Subcutaneous abdominal adipose tissue (tissue), 5 donors: ENCODE data around the gene LRRC59.

Experiments
- H3K27ac ChIP-seq: one replicate; pipeline ENCODE4 v1.7.0; 2013; ENCODE audit warnings: low read depth, mild to moderate bottlenecking, inconsistent platforms, low read length, moderate library complexity
- H3K27me3 ChIP-seq, 5 donors: one replicate each; pipeline ENCODE4 v1.7.0; 2013; ENCODE audit warnings: low read length in 5 of 5, inconsistent platforms in 1 of 5; ENCODE audit not compliant: control insufficient read depth in 5 of 5, insufficient read depth in 4 of 5
- H3K36me3 ChIP-seq, 5 donors: one replicate each; pipeline ENCODE4 v1.7.0; 2013; ENCODE audit warnings: low read length in 5 of 5; ENCODE audit not compliant: control insufficient read depth in 5 of 5, insufficient read depth in 5 of 5
- H3K4me1 ChIP-seq, 5 donors: one replicate each; pipeline ENCODE4 v1.7.0; 2013; ENCODE audit warnings: low read length in 5 of 5, mild to moderate bottlenecking in 3 of 5, moderate library complexity in 1 of 5; ENCODE audit not compliant: control insufficient read depth in 5 of 5, insufficient read depth in 5 of 5
- H3K4me3 ChIP-seq, 5 donors: one replicate each; pipeline ENCODE4 v1.7.0; 2013; ENCODE audit warnings: low read length in 5 of 5, low read depth in 1 of 5
- H3K9ac ChIP-seq, 5 donors: one replicate each; pipeline ENCODE4 v1.7.0; 2013; ENCODE audit warnings: low read length in 5 of 5, mild to moderate bottlenecking in 4 of 5, moderate library complexity in 3 of 5
- H3K9me3 ChIP-seq, 5 donors: one replicate each; pipeline ENCODE4 v1.7.0; 2013; ENCODE audit warnings: low read length in 5 of 5; ENCODE audit not compliant: control insufficient read depth in 5 of 5
- donor health status: healthy.
- donor health status: healthy.
- donor health status: healthy.
- donor health status: healthy.
- donor health status: healthy.

The LRRC59 gene

DNA sequence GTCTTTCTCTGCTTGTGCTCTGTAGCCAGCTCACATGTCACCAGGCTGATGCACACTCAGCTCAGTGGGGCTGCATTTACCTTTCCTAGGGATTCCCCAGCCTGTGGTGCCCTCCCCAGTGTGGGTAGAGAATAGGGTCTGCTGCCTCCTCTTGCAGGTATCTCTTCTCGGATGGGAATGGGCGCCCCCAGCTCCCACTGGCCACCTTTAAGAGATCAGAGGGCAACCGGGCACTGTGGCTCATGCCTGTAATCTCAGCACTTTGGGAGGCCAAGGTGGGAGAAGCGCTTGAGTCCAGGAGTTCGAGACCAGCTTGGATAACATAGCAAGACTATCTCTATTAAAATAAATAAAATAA, 48.1 kb downstream of the LRRC59 start:
- H3K27ac ChIP-seq = no peak overlapping the region
- no peaks in the 10 kb centered on the region for H3K9me3 ChIP-seq
- peaks cover 0 to 16% (median 13%) of the 10 kb centered on the region in 5 donors for H3K36me3 ChIP-seq
- H3K27me3 ChIP-seq = no peaks in the 10 kb centered on the region
- peaks cover 0 to 37% (median 27%) of the 10 kb centered on the region in 5 donors for H3K4me1 ChIP-seq
- no peak overlapping the region for H3K9ac ChIP-seq
- no peak overlapping the region for H3K4me3 ChIP-seq

DNA sequence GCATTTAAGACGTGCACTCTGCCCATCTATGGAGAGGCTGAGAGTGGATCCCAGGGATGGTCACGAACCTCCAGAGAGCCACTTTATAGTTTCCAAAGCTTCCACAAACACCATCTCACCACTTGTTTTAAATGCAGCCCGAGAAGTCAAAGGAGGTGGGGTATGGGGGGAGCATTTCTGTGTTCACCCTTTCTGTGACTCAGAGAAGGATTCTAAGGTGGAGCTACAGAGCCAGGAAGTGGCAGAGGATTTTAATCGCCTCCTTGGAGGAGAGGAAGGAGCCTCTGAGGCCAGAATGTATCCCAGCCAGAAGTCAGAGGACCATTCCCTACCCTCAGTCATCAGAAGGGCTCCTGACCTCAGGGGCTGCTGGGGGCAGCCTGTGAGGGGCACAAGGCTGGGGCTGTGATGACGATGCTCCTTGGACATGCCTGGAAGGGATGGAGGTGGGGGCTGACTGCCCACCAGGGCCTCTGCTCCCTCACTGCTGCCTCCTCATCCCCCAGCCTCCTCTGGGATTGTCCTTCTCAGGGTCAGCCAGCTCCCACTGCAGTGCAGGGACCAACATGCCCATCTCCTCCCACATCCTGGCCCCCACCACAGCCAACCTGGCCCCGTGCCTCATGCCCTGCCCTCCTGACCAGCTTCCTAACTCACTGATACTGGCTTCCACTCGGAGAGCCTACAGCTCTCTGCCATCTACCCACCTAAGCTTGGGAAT, 48.6 kb downstream of the LRRC59 start:
- H3K4me3 ChIP-seq = no peak overlapping the region
- peaks cover 0 to 37% (median 27%) of the 10 kb centered on the region in 5 donors for H3K4me1 ChIP-seq
- peak overlapping the region in 1 of 5 donors; percentile 15 for H3K9ac ChIP-seq
- no peaks in the 10 kb centered on the region for H3K9me3 ChIP-seq
- H3K27me3 ChIP-seq = no peaks in the 10 kb centered on the region
- no peak overlapping the region for H3K27ac ChIP-seq
- H3K36me3 ChIP-seq = peaks cover 0 to 10% (median 8%) of the 10 kb centered on the region in 5 donors

DNA sequence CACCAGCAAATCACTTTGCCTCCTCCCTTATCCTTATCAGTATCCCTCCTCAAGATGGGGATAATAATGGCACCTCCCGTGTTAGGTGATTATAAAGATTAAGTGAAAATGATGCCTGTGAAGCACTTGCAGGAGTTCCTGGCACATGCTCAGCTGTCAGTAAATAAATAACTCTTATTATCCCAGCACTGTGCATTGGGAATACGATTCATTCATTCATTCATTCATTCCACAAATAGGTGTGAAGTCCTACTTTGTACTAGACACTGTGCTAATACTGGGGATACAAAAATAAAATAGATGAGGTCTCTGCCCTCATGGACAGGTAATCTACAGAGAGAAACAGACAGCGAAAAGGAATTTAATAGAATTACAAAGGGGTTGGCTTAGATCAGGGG, 49.4 kb downstream of the LRRC59 start:
- Histone ChIP-seq H3K4me1 (peaks cover 0 to 37% (median 27%) of the 10 kb centered on the region in 5 donors), H3K4me3 (no peak overlapping the region), H3K36me3 (peaks cover 0 to 5% (median 4%) of the 10 kb centered on the region in 5 donors), H3K9ac (peak overlapping the region in 1 of 5 donors; percentile 35), H3K9me3 (no peaks in the 10 kb centered on the region), H3K27ac (no peak overlapping the region), H3K27me3 (no peaks in the 10 kb centered on the region)

DNA sequence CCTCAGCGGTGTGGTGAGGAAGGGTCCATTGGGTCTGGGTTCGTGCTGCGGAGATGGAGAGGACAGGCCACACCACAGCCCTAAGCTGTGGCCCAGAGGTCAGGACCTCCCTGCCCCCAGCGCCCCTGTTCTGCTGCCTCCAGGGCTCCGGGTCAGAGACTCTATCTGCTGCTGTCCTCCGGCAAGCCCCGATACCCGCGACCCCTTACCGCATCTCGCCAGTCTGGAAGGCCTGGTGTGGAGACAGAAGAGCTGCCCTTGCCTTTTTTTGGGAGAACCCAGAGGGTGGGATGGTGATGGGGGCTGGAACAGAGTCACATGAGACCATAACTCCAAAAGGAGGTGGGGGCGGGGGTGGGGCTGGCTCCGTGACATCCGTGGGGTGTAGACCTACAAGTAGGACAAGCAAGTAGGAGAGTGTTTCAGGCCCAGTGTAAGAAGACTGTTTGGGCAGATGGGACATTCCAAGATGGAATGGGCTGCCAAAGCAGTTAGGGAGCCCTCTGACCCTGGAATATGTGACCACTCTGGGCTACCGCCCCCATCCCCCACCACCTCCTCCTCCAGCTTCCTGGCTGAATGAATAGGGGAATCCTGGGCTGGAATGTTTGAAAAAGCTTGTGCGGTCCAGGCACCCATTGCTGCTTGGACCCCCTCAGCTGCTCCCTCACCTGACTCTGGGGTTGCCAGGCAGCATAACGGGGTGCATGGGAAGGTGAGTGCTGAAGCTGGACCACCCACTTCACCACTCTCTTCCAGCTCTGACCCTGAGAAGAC, 50.0 kb downstream of the LRRC59 start:
- peak overlapping the region; percentile 77 to 86 (median 83) for H3K4me3 ChIP-seq
- peak overlapping the region; percentile 29 to 81 (median 76) for H3K9ac ChIP-seq
- no peaks in the 10 kb centered on the region for H3K27me3 ChIP-seq
- H3K36me3 ChIP-seq = peaks cover 0 to 5% (median 1%) of the 10 kb centered on the region in 5 donors
- H3K27ac ChIP-seq = peak overlapping the region; percentile 10
- peaks cover 0 to 36% (median 25%) of the 10 kb centered on the region in 5 donors for H3K4me1 ChIP-seq
- no peaks in the 10 kb centered on the region for H3K9me3 ChIP-seq

DNA sequence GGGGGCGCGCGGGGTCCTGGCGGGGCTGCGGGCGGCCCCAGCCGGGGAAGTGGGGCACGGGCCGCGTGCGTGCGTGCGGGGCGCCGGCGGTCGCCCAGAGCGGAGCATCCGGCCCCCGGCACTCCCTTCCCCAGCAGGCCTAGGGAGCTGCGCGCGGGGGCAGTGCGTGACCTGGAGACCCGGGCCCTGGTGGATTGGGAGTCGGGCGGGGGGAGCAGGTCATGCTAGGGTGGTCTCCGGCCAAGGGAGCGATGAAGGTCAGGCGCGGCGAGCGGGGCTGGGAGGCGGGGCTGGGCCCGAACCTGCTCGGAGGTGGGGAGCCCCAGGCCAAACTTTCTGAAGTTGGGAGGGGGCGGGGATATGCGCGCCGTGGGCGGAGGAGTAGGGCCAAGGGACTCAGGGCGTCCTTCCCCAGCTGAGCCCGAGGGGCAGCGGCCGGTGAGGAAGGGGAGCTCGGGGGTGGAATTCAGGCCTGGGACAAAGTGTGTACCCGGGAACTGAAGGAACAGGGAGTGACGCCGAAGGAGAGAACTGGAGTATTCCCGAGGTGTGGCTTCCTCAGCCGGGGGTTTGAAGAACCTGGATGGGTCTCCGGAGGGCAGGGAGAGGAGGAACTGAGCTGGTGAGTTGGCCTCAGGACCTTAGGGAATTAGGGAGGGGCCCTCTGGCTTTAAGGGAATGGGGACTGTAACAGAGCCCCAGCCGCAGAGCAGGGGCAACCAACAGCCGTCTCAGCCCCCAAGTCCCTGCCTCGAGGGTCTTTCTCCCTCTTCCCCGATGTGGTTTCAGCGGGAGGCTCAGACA, 50.8 kb downstream of the LRRC59 start:
- H3K36me3 ChIP-seq = no peaks in the 10 kb centered on the region
- peak overlapping the region; percentile 77 to 86 (median 83) for H3K4me3 ChIP-seq
- H3K9ac ChIP-seq = peak overlapping the region; percentile 29 to 81 (median 76)
- H3K4me1 ChIP-seq = peaks cover 0 to 32% (median 21%) of the 10 kb centered on the region in 5 donors
- H3K9me3 ChIP-seq = no peaks in the 10 kb centered on the region
- no peaks in the 10 kb centered on the region for H3K27me3 ChIP-seq
- peak overlapping the region; percentile 10 for H3K27ac ChIP-seq

DNA sequence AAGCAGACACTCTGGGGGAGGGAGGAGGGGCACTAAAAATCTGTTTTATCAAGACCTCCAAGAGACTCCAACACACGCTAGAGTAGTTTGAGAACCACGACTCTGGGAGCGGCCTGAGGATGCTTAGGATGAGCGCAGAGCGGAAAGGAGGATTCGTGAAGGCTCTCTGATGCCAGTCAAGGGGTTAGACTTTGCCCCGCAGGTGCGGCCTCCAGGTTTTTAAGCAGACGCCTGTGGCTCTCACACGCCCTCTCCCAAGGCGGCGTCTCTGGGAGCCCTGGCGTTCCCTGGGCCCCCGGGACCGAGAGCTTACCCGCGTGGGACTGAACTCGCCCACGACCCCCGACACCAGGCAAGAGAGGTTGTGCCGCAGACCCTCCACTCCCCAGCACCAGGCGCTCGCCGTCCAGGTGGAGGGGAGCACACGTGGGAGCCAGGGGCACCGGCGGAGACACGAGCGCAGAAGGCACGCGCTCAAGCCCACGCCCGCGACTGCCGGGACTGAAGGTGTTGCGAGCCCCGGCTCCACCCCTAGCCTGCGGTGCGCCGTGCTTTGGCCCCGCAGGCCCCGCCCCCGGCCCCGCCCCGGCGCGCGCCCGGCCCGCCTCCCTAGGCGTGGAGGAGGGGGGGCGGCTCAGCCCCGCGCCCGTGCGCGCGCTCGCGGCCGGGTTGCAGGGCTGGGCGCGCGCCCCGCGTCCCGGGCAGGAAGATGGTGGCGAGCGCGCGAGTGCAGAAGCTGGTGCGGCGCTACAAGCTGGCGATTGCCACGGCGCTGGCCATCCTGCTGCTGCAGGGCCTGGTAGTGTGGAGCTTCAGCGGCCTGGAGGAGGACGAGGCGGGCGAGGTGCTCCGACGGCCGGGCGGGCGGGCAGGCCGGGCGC, 51.7 kb downstream of the LRRC59 start, which contains the start of gene XYLT2:
XYLT2 (plus strand) TSS at position 695 of the 881 bp plus-strand sequence; CDS start at position 710, 15 bp downstream.
- Histone ChIP-seq H3K27me3 (no peaks in the 10 kb centered on the region), H3K4me1 (peaks cover 0 to 32% (median 21%) of the 10 kb centered on the region in 5 donors), H3K27ac (peak within 1 kb of the TSS; percentile 10), H3K4me3 (peak within 1 kb of the TSS; percentile 77 to 86 (median 83)), H3K9me3 (no peaks in the 10 kb centered on the region), H3K9ac (peak within 1 kb of the TSS; percentile 29 to 81 (median 76)), H3K36me3 (no peaks in the 10 kb centered on the region)

DNA sequence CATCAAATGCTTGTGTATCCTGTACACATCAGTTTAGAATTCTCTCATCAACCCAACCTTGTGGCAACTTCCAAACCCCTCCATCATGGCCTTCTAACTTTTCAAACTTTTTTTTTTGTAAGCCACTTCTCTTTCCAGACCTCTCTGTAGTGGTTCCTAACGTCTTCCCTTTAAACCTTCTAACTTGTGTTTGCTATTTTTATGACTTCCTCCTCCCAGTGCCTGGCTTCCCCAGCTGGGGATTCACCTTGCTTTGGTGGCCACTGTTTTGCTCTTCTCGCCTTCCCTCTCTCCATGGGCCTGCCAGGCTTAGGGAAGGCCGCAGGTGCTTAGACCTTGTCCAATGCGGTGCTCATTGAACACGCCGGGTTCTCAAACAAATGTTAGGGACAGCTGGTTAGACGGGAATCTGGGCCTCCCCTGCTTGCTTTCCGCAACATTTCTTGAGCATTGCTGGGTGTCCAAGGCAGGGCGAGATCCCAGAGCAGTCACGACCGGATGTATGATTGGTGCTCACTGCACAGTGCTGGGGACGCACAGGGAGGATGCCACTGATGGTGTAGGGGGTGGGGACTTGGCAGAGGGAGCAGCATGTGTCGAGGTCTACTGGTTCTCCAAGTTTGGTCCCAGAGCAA, 52.5 kb downstream of the LRRC59 start:
- Histone ChIP-seq H3K9me3 (no peaks in the 10 kb centered on the region), H3K27ac (no peak overlapping the region), H3K4me1 (peaks cover 0 to 32% (median 21%) of the 10 kb centered on the region in 5 donors), H3K4me3 (peak overlapping the region in 3 of 5 donors; percentile 31 to 83 (median 81)), H3K27me3 (no peaks in the 10 kb centered on the region), H3K36me3 (no peaks in the 10 kb centered on the region), H3K9ac (no peak overlapping the region)

DNA sequence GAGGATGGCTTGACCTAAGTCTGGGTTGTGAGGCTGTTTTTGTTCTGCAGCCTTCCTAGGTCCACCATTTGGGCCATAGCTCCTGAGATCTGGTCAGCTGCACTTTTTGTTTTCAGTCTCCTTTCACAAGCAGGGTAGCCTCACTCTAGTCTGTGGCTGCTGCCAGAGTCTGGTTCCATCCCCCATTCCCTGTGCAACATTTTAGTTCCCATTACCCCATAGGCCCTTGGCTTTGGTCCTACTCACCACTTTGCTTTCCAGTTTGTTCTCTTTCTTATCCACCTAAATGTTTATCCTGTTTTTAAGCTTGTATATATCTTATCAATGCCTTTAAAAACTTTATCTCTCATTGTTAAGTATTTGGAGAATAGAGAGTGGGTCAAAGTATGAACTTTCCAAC, 57.9 kb downstream of the LRRC59 start:
- Histone ChIP-seq H3K9ac (no peak overlapping the region), H3K27me3 (no peaks in the 10 kb centered on the region), H3K27ac (no peak overlapping the region), H3K4me1 (peaks cover 0 to 5% (median 2%) of the 10 kb centered on the region in 5 donors), H3K4me3 (no peak overlapping the region), H3K36me3 (no peaks in the 10 kb centered on the region), H3K9me3 (peaks cover 0 to 9% (median 2%) of the 10 kb centered on the region in 5 donors)

DNA sequence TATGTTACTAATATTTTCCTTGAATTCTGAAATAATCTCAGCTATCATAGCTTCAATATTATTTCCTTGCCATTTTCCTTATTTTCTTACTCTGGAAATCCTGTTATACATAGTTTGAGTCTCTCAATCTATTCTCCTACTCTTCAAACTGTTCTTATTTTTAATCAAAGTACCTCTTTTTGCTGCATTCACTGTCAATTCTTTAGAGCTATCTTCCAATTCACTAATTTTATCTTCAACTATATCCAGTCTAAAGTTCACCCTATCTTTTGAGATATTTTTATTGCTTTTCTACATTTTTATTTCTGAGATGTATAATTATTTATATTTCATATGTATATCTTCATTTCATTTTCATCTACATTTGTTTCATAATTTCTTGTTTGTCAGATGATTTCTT, 58.7 kb downstream of the LRRC59 start:
- Histone ChIP-seq H3K4me3 (no peak overlapping the region), H3K9me3 (peaks cover 0 to 9% (median 2%) of the 10 kb centered on the region in 5 donors), H3K4me1 (peaks cover 0 to 5% (median 2%) of the 10 kb centered on the region in 5 donors), H3K36me3 (no peaks in the 10 kb centered on the region), H3K9ac (no peak overlapping the region), H3K27ac (no peak overlapping the region), H3K27me3 (no peaks in the 10 kb centered on the region)
